ENCODE results near the gene CABP2. TPM values are rescaled to one million over a fixed set of nuclear protein-coding genes. Genes with fewer than 3 reads are reported as not detected.

The CABP2 gene
- total RNA-seq, 2 donors from 2014 or later, result not detected

DNA sequence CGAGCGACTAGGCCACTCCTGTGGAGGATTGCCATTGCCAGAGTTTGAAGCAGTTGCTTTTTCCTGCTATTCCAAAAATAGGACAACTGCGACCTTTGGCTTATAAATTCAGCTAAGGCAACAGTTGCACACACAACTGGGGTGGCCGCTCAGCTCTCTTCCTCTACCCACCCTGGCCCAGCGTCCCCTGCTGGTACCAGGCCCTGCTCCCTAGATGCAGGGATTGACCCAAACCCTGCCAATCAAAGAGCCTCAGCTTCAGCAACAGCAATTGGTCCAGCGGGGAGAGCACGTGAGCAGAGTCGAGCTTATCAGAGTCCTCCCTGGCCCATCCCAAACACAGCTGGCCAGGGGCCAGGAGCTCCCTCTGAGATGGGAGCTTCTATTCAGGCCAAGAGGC lies 22.0 kb upstream of the CABP2 start:
- no peaks in the 10 kb centered on the region for H3K9me3 Mint-ChIP-seq
- no peak overlapping the region for H3K4me3 Mint-ChIP-seq
- ATAC-seq (replicated peaks), result no peak
- H3K36me3 Mint-ChIP-seq (ENCODE audit: low read depth), result no peaks in the 10 kb centered on the region
- no peaks in the 10 kb centered on the region for H3K4me1 Mint-ChIP-seq
- no peaks in the 10 kb centered on the region for H3K27me3 Mint-ChIP-seq
- H3K27ac Mint-ChIP-seq, result no peak overlapping the region

DNA sequence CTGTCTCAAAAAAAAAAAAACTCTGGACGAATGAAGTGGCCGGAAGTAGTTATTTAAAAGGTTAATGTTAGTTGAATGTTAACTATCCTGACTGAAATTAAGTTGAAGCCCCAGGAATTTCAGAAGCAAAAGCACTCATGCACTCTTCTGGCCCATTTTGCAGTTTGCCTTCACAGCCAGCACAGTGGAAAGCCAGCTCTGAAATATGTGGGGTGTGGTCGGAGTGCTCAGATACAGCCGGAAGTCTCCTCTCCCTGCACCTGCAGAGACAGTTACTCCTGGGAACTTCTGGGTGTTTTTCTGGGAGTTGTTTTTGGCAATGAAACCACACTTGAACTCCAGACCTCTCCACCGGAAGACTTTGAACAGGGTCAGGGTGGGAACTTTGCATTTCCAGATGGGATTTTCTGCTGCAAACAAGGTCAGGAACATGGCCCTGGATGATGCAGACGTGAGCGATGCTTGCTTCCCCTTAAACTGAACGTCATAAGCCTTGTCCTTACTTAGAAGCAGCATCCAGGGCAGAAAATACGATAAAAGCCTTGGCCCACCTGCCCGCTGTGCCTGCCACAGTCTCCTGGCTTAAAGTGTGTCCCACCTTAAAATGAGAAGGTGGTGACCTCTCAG lies 21.5 kb upstream of the CABP2 start:
- Mint-ChIP-seq H3K27me3 (no peaks in the 10 kb centered on the region), H3K4me1 (no peaks in the 10 kb centered on the region), H3K4me3 (no peak overlapping the region), H3K27ac (no peak overlapping the region), H3K9me3 (no peaks in the 10 kb centered on the region), H3K36me3 (ENCODE audit: low read depth) (no peaks in the 10 kb centered on the region)
- no peak for ATAC-seq (replicated peaks)

DNA sequence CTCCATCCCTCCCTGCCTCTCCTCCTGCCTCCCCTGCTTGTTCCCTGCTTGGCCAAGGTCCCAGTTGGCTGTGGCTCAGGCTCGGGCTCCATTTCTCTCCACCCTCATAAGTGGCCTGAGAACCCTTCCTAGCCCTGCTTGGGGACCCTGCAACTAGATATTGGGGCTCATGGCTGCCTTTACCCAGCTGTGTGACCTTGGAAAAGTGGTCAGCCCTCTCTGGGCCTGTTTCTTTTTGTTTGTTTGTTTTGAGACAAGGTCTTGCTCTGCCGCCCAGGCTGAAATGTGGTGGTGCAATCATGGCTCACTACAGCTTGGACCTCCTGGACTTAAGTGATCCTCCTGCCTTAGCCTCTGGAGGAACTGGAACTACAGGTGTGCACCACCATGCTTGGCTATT lies 20.3 kb upstream of the CABP2 start:
- Mint-ChIP-seq H3K9me3 (no peaks in the 10 kb centered on the region), H3K27ac (no peak overlapping the region), H3K4me3 (no peak overlapping the region), H3K27me3 (no peaks in the 10 kb centered on the region), H3K4me1 (no peaks in the 10 kb centered on the region), H3K36me3 (ENCODE audit: low read depth) (no peaks in the 10 kb centered on the region)
- ATAC-seq (replicated peaks), result no peak

DNA sequence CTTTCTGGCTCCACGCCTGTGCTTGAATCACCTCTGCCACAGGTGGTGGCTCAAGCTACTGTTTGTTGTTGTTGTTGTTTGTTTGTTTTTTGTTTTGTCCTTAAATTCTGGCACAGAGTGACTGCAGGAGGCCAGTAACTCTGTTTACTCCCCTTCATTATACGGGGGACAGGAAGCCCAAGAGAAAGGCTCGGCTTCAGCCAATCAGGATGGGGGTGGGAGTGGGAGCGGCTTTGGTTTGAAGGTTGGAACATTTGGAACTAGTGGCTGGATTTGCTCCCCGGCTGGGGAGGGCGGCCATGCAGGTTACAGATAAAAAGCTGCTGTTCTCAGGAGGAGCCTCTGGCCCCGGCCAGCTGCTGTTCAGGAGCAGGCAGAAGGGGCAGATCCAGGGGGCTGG lies 19.7 kb upstream of the CABP2 start:
- Mint-ChIP-seq H3K27ac (no peak overlapping the region), H3K27me3 (no peaks in the 10 kb centered on the region), H3K36me3 (ENCODE audit: low read depth) (no peaks in the 10 kb centered on the region), H3K9me3 (no peaks in the 10 kb centered on the region), H3K4me3 (no peak overlapping the region), H3K4me1 (no peaks in the 10 kb centered on the region)
- no peak for ATAC-seq (replicated peaks)

DNA sequence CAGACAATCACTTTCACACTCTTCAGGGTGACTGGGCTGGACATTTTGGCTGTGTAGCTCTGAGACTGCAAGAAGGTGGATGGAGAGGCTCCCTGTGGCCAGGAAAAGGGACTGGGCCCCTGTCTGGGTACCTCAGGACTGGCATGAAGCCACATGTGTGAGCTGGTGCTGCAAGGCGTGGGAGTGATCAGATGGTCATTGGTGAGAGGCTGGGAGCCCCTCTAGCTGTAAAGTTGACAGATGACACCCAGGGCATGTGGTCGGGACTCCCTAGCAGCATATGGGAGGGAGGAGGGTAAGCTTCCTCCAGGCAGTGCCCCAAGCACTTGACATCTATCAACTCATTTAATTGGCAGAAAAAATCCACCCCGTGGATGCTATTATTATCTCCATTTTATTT lies 18.9 kb upstream of the CABP2 start:
- H3K27ac Mint-ChIP-seq, result no peak overlapping the region
- H3K27me3 Mint-ChIP-seq, result no peaks in the 10 kb centered on the region
- no peaks in the 10 kb centered on the region for H3K36me3 Mint-ChIP-seq (ENCODE audit: low read depth)
- no peak for ATAC-seq (replicated peaks)
- no peak overlapping the region for H3K4me3 Mint-ChIP-seq
- H3K4me1 Mint-ChIP-seq, result no peaks in the 10 kb centered on the region
- no peaks in the 10 kb centered on the region for H3K9me3 Mint-ChIP-seq

DNA sequence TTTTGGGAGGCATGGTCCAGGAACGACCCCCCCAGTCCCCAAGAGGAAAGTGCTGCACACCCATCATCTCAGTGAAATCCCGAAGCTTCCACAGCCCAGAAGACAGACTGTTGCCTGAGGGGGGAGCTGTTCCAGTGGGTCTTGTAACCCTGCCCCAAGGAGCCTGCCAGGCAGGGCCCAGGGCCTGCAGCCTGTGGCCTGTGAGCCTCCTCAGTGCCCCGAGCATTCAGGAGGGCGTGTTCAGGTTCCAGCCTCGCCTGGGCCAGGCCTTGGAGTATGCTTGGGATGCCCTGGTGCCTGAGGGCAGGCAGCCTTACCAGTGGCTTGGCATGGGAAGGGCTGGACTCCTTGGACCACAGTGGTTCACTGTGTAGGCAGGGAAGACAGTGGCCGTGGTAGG lies 18.0 kb upstream of the CABP2 start:
- H3K4me3 Mint-ChIP-seq, result no peak overlapping the region
- H3K4me1 Mint-ChIP-seq, result no peaks in the 10 kb centered on the region
- ATAC-seq (replicated peaks), result no peak
- H3K9me3 Mint-ChIP-seq, result no peaks in the 10 kb centered on the region
- no peaks in the 10 kb centered on the region for H3K27me3 Mint-ChIP-seq
- no peak overlapping the region for H3K27ac Mint-ChIP-seq
- no peaks in the 10 kb centered on the region for H3K36me3 Mint-ChIP-seq (ENCODE audit: low read depth)

DNA sequence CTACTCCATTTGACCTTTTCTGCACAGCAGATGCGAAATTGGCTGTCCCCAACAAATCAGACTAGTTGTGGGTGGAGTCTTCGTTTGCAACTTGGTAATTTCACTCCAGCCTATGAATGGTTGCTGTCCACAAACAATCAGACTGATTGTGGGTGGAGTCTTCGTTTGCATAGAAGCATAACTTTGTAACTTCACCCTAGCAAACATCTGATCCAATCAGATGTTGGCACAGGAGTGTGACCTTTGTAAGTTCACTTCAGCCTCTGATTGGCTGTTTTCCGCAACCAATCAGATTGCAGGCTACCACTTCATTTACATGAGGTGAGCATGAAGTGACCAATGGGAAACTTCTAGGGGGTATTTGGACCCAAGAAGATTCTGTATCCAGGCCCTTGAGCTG lies 16.3 kb upstream of the CABP2 start:
- H3K4me3 Mint-ChIP-seq, result no peak overlapping the region
- no peak overlapping the region for H3K27ac Mint-ChIP-seq
- no peaks in the 10 kb centered on the region for H3K27me3 Mint-ChIP-seq
- no peaks in the 10 kb centered on the region for H3K4me1 Mint-ChIP-seq
- no peaks in the 10 kb centered on the region for H3K9me3 Mint-ChIP-seq
- no peaks in the 10 kb centered on the region for H3K36me3 Mint-ChIP-seq (ENCODE audit: low read depth)
- no peak for ATAC-seq (replicated peaks)

DNA sequence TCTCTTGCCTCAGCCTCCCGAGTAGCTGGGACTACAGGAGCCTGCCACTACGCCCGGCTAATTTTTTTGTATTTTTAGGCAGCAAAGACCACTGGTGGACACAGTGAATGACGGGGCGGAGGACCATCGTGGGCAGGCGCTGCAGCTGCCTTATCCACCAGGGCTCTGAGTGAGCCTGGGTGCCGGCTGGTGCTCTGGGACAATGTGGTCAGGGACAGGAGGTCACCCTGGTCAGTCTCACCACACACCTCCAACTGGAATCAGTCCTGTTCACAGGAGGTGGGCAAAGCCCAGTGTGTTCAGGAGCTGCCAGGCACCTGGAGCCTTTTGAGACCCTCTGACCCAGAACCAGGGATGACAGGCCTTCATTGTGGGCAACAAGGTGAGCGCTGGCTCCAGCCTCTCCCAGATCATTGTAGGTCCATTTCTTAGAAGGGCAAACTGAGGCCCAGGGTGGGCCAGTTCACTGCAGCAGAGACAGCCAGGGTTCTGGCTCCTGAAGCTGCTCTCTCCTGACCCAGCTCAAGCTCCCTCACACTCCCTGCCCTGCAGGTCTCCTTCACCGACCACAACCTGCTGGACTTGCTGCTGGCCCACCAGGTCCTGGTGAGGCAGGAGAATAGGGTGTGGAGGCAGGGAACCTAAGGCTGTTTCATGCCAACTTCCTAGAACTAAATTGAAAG lies 15.7 kb upstream of the CABP2 start:
- no peak for ATAC-seq (replicated peaks)

DNA sequence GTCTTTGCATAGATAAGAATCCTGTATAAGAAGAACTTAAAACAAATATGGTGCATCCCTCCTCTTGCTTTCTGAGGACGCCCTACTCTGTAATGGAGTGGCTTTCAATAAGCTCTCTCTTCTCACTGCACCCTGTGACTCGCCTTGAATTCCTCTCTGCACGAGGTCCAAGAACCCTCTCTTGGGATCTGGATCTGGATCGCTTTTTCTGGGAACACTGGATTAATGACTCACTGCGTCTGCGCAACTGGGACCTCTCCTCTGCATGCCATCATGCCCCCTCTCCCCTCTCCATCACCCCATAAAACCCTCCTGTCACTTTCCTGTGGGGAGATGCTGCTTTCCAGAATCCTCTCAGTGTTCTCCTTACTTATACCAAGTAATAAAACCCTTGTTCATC lies 15.1 kb upstream of the CABP2 start:
- ATAC-seq (replicated peaks), result no peak
- Mint-ChIP-seq H3K9me3 (peaks cover 5% of the 10 kb centered on the region), H3K36me3 (ENCODE audit: low read depth) (no peaks in the 10 kb centered on the region), H3K4me1 (no peaks in the 10 kb centered on the region), H3K27ac (no peak overlapping the region), H3K27me3 (peaks cover 5% of the 10 kb centered on the region), H3K4me3 (no peak overlapping the region)

More for the DNA sequence above, 15.7 kb upstream of the CABP2 start:
- Mint-ChIP-seq H3K36me3 (ENCODE audit: low read depth) (no peaks in the 10 kb centered on the region), H3K4me3 (no peak overlapping the region), H3K9me3 (peaks cover 1% of the 10 kb centered on the region), H3K27ac (no peak overlapping the region), H3K27me3 (peaks cover 1% of the 10 kb centered on the region), H3K4me1 (no peaks in the 10 kb centered on the region)

DNA sequence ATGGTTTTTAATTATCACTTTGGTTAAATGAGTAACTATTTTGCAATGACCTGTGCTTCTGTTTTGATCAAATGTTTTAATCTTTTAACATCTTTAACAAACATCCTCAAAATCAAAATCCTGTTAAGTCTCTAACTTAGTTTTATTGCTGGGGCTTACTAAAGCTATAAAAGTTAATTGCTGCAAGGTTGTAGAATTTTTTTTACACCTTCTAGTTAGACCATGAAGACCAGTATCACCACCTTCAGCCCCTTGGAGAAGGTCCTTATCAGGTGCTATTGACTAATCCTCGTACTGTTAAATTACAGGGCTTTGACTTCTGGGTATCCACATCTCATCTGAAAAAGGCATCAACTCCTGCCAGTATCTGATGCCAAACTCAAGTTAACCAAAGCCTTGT lies 12.3 kb upstream of the CABP2 start:
- Mint-ChIP-seq H3K9me3 (peaks cover 5% of the 10 kb centered on the region), H3K36me3 (ENCODE audit: low read depth) (no peaks in the 10 kb centered on the region), H3K4me1 (no peaks in the 10 kb centered on the region), H3K4me3 (no peak overlapping the region), H3K27ac (no peak overlapping the region), H3K27me3 (peaks cover 5% of the 10 kb centered on the region)
- no peak for ATAC-seq (replicated peaks)

DNA sequence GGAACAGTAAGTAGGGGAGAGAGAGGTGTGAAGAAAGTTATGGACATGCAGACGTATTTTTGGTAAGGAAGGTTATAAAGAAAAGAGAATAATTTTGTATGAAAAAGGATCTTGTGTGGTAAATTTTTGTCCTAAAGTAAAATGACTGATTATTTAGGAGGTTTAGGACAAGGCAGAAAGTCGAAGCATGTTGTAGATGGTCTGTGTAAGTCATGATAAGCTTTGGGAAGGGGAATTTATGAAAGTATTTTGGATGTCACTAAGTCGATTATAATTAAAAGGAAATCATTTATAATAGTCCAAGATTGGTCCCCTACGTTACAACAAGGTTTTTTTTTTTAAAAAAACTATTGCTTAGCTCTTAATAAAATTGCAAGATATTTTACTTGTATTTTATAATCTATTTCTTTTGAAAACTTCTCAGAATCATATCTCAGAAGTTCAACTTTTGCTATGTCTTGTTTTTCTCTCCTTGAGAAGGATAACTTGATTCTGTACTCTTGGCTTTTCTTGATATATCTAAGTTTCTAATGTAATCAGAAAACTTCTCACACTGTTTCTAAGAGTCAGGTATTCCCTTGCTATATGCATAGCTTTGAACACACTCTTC lies 10.9 kb upstream of the CABP2 start:
- peaks cover 5% of the 10 kb centered on the region for H3K9me3 Mint-ChIP-seq
- no peaks in the 10 kb centered on the region for H3K4me1 Mint-ChIP-seq
- no peaks in the 10 kb centered on the region for H3K36me3 Mint-ChIP-seq (ENCODE audit: low read depth)
- peaks cover 5% of the 10 kb centered on the region for H3K27me3 Mint-ChIP-seq
- ATAC-seq (replicated peaks), result no peak
- no peak overlapping the region for H3K4me3 Mint-ChIP-seq
- H3K27ac Mint-ChIP-seq, result no peak overlapping the region

DNA sequence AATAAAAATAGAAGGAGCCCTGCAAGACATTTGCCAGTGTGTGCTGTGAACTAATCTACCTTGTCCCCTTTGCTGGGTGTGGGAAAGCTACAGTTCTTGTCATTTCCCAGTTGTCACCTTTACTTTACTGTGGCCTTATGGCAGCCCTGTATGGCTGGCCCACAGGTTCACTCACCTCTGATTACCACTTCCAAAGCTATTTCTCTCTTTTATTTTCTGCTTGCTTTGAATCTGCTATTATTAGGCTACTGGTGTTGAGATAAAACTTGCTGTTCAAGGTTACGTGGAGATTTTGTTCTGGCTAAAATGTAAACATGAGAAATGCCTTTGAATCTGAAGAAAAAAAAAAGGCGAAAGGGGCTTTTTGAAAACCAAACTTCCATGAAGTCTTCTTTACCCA lies 9.6 kb upstream of the CABP2 start:
- no peak for ATAC-seq (replicated peaks)
- no peaks in the 10 kb centered on the region for H3K36me3 Mint-ChIP-seq (ENCODE audit: low read depth)
- H3K4me1 Mint-ChIP-seq, result no peaks in the 10 kb centered on the region
- H3K4me3 Mint-ChIP-seq, result no peak overlapping the region
- no peak overlapping the region for H3K27ac Mint-ChIP-seq
- H3K9me3 Mint-ChIP-seq, result peaks cover 5% of the 10 kb centered on the region
- peaks cover 5% of the 10 kb centered on the region for H3K27me3 Mint-ChIP-seq

DNA sequence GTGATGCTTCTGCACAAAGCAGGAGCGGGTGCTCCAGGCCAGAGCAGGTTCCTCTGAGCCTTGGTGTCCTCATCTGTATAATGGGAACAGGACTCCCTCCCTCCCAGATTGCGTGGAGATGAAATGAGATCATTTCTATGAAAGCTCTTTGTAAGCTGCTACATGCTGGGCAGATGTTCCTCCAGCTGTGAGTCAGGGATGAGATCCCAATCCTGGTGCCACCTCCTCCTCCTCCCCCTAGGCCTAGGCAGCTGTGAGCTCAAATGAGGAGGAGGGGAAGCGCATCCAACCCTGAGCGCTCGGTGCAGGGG lies 7.0 kb upstream of the CABP2 start:
- no peak overlapping the region for H3K27ac Mint-ChIP-seq
- H3K36me3 Mint-ChIP-seq (ENCODE audit: low read depth), result no peaks in the 10 kb centered on the region
- peaks cover 12% of the 10 kb centered on the region for H3K27me3 Mint-ChIP-seq
- H3K4me3 Mint-ChIP-seq, result no peak overlapping the region
- H3K4me1 Mint-ChIP-seq, result no peaks in the 10 kb centered on the region
- peaks cover 5% of the 10 kb centered on the region for H3K9me3 Mint-ChIP-seq
- no peak for ATAC-seq (replicated peaks)

DNA sequence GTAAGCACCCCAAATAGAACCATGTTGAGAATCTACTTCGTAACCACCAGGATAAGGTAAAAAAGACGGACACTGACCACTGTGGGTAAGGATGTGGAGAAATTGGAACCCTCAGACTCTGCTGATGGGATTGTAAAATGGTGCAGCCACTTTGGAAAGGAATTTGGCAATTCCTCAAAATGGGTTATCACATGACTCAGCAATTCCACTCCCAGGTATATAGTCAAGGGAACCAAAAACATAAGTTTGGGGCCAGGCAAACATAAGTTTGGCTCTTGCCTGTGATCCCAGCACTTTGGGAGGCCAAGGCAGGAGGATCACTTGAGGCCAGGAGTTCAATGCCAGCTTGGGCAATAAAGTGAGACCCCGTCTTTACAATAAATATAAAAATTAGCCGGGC lies 5.1 kb upstream of the CABP2 start:
- Mint-ChIP-seq H3K9me3 (no peaks in the 10 kb centered on the region), H3K27ac (no peak overlapping the region), H3K36me3 (ENCODE audit: low read depth) (no peaks in the 10 kb centered on the region), H3K4me3 (no peak overlapping the region), H3K4me1 (peaks cover 4% of the 10 kb centered on the region), H3K27me3 (peaks cover 11% of the 10 kb centered on the region)
- no peak for ATAC-seq (replicated peaks)

DNA sequence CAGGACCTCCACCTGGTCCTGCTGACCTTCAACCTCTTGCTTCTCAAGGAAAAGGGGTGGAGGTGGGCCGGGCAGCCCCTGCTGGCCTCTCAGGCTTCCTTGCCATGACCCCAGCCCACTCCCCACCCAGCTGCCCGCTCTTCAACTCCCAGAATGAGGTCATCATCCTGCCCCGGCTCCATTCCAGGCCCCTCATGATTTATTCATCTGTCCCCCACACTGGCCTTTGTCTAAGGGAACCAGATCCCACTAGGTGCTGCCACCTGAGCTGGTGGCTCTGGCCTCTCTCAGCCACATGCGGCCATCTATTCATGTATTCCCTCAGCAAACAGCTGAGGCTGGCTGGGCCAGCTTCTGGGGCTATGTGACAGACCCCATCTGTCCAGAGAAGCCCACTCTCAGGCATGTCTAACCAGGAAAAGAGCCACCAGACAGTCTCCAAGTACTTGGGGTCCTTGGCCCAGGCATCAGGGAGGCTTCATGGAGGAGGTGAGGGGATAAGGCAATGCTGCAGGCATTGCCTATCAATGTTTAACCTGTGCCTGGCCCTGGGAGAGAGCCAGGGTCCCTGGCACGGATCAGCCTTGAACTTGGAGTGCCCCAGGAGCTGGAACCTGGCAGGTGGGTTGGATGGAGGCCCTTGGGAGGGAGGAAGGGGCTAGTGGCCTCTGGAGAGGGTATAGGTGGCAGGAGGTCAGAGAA lies 2.2 kb upstream of the CABP2 start:
- Mint-ChIP-seq H3K4me1 (peaks cover 4% of the 10 kb centered on the region), H3K9me3 (no peaks in the 10 kb centered on the region), H3K27ac (no peak overlapping the region), H3K4me3 (no peak overlapping the region), H3K27me3 (peaks cover 11% of the 10 kb centered on the region), H3K36me3 (ENCODE audit: low read depth) (no peaks in the 10 kb centered on the region)
- no peak for ATAC-seq (replicated peaks)
